Measurements from ENCODE around the gene INO80.

The INO80 gene

DNA sequence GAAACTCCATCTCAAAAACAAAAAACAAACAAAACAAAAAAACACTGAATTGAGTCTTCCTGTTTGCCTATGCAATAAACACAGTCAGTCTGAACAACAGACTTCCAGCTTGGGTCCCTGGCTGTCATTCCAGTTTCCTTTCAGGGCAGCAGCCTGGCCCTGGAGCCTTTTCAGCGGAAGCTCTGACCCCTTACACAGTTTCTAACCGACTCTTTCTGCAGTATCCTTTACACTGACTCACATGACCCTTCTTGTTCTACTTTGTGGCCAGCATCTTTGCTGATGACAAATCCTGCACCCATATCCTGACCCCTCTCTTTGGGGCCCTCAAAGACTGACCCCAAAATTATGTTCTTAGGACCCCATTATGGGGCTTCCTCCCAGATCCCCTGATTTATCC, 38.3 kb upstream of the INO80 start:
- Histone ChIP-seq H3K27ac (no peak overlapping the region), H2AFZ (ENCODE audit: low read depth) (no peak overlapping the region), H3K9ac (no peak overlapping the region), H3K4me3 (IDR thresholded peaks at IDR 0.05; ENCODE audit: insufficient read depth, low read depth, low read length) (no peak overlapping the region), H3K4me2 (no peak overlapping the region), H3K27me3 (ENCODE audit: insufficient read depth, low read depth) (no peaks in the 10 kb centered on the region), H4K20me1 (ENCODE audit: insufficient read depth) (no peaks in the 10 kb centered on the region), H3K79me2 (ENCODE audit: insufficient read depth, low read depth) (no peaks in the 10 kb centered on the region), H3K36me3 (ENCODE audit: insufficient read depth) (no peaks in the 10 kb centered on the region), H3K4me1 (ENCODE audit: low read depth, poor library complexity, severe bottlenecking) (no peaks in the 10 kb centered on the region)
- TF ChIP-seq CTCF (conservative IDR thresholded peaks at IDR 0.05; ENCODE audit: low read depth, low read length): no peak

GRCh38 chr15:41153733-41154132, 37.7 kb upstream of the INO80 start:
- H3K9ac ChIP-seq: no peak overlapping the region
- no peak overlapping the region for H3K27ac ChIP-seq
- no peaks in the 10 kb centered on the region for H3K36me3 ChIP-seq (ENCODE audit: insufficient read depth)
- H3K79me2 ChIP-seq (ENCODE audit: insufficient read depth, low read depth): no peaks in the 10 kb centered on the region
- H3K27me3 ChIP-seq (ENCODE audit: insufficient read depth, low read depth): no peaks in the 10 kb centered on the region
- H3K4me1 ChIP-seq (ENCODE audit: low read depth, poor library complexity, severe bottlenecking): no peaks in the 10 kb centered on the region
- H3K4me3 ChIP-seq (IDR thresholded peaks at IDR 0.05; ENCODE audit: insufficient read depth, low read depth, low read length): no peak overlapping the region
- H2AFZ ChIP-seq (ENCODE audit: low read depth): no peak overlapping the region
- H4K20me1 ChIP-seq (ENCODE audit: insufficient read depth): no peaks in the 10 kb centered on the region
- TF ChIP-seq CTCF (conservative IDR thresholded peaks at IDR 0.05; ENCODE audit: low read depth, low read length): no peak
- no peak overlapping the region for H3K4me2 ChIP-seq

- TF ChIP-seq CTCF (conservative IDR thresholded peaks at IDR 0.05; ENCODE audit: low read depth, low read length): no peak
- H3K27me3 ChIP-seq (ENCODE audit: insufficient read depth, low read depth): no peaks in the 10 kb centered on the region
Measured at GRCh38 chr15:41151451-41152005, 35.4 kb upstream of the INO80 start.

GRCh38 chr15:41150279-41150678, 34.2 kb upstream of the INO80 start:
- no peak overlapping the region for H3K4me3 ChIP-seq (IDR thresholded peaks at IDR 0.05; ENCODE audit: insufficient read depth, low read depth, low read length)
- H3K4me2 ChIP-seq: no peak overlapping the region
- no peaks in the 10 kb centered on the region for H3K79me2 ChIP-seq (ENCODE audit: insufficient read depth, low read depth)
- H3K9ac ChIP-seq: no peak overlapping the region
- TF ChIP-seq CTCF (conservative IDR thresholded peaks at IDR 0.05; ENCODE audit: low read depth, low read length): no peak
- H3K27me3 ChIP-seq (ENCODE audit: insufficient read depth, low read depth): no peaks in the 10 kb centered on the region
- H4K20me1 ChIP-seq (ENCODE audit: insufficient read depth): no peaks in the 10 kb centered on the region
- no peak overlapping the region for H2AFZ ChIP-seq (ENCODE audit: low read depth)
- H3K36me3 ChIP-seq (ENCODE audit: insufficient read depth): no peaks in the 10 kb centered on the region
- no peaks in the 10 kb centered on the region for H3K4me1 ChIP-seq (ENCODE audit: low read depth, poor library complexity, severe bottlenecking)
- no peak overlapping the region for H3K27ac ChIP-seq

More at GRCh38 chr15:41151451-41152005, 35.4 kb upstream of the INO80 start:
- no peak overlapping the region for H3K9ac ChIP-seq
- H3K4me1 ChIP-seq (ENCODE audit: low read depth, poor library complexity, severe bottlenecking): no peaks in the 10 kb centered on the region
- no peaks in the 10 kb centered on the region for H3K36me3 ChIP-seq (ENCODE audit: insufficient read depth)
- no peak overlapping the region for H3K4me2 ChIP-seq
- no peak overlapping the region for H2AFZ ChIP-seq (ENCODE audit: low read depth)
- no peak overlapping the region for H3K27ac ChIP-seq
- H3K4me3 ChIP-seq (IDR thresholded peaks at IDR 0.05; ENCODE audit: insufficient read depth, low read depth, low read length): no peak overlapping the region
- no peaks in the 10 kb centered on the region for H4K20me1 ChIP-seq (ENCODE audit: insufficient read depth)
- no peaks in the 10 kb centered on the region for H3K79me2 ChIP-seq (ENCODE audit: insufficient read depth, low read depth)

Data from KMS-11 (cell line).